ENCODE data around the gene EFTUD2.
"Not testable (repeated sequence)": the region's sequence is repeated elsewhere in the genome, so short reads cannot be mapped to it uniquely, and the experiment has no call there.

The EFTUD2 gene

GRCh38 chr17:44808656-44809388 lies 90.4 kb downstream of the EFTUD2 start:
- DNase-seq (ENCODE audit: low spot score): not testable (repeated sequence)

DNA sequence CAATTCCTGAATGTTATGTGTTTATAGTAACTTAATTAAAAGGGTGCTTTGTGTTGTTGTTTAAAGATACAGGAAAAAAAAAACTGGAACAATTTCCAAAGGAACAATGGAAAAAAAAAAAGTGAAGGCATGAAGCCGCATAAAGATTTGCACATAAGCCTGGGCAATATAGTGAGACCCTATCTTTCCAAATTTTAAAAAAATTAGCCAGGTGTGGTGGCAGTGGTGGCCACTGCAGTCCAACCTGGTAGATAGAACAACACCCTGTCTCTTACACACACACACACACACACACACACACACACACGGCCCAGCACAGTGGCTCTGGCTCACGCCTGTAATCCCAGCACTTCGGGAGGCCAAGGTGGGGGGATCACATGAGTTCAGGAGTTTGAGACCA lies 91.1 kb downstream of the EFTUD2 start:
- DNase-seq (ENCODE audit: low spot score): no peak

- peak; percentile 46 for DNase-seq (ENCODE audit: low spot score)
Measured at GRCh38 chr17:44807817-44808155, 91.5 kb downstream of the EFTUD2 start.

GRCh38 chr17:44807093-44807816 lies 92.0 kb downstream of the EFTUD2 start:
- no peak for DNase-seq (ENCODE audit: low spot score)

DNA sequence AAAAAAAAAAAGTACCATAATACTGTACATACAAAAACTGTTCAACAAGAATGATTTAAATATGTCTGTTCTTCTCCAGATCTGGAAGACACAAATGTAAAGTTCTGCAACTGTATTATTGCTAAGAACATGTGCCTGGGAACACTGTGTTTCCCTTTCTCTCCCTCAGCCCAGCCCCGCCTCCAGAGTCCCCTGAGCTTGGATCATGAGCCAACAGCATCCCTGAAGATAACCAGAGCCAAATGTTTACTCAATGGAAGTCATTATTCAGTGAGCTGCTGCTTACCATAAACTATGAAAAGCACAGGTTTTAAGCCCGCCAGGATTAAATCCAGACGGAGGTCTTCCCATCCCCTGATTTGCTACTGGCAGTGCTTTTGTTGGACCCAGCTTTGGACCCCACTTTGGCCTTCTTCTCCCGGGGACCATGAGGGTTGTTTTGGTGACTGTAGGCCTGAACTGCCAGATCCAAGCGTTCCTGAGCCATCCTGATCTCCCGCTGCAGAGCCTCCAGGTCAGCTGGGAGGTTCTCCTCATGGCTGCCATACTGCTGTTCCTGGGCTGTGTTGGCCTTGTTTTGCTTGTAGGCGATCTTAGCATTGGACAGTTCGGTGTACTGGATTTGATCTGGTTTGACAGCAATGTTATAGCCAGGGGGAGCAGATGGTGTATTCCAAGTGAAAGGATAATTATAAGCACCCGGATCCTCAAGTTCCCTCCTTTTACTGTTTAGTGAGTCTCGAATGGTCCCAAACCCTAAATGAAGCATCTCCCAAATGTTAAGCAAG lies 94.7 kb downstream of the EFTUD2 start:
- DNase-seq (ENCODE audit: low spot score): no peak

- no peak for DNase-seq (ENCODE audit: low spot score)
Measured at GRCh38 chr17:44801880-44802279, 97.4 kb downstream of the EFTUD2 start.
